GM12891 (cell line): ENCODE results near the gene PXK. TPM values are rescaled to one million over a fixed set of nuclear protein-coding genes. Genes with fewer than 3 reads are reported as not detected.
A peak's percentile ranks its signal among the peaks of the same experiment; 100 is the strongest.
"Not testable (repeated sequence)": the region's sequence is repeated elsewhere in the genome, so short reads cannot be mapped to it uniquely, and the experiment has no call there.

Source experiments
- DNase-seq: peaks from one replicate; pipeline ENCODE4 v3.0.0; 2011; ENCODE audit warnings: low spot score; ENCODE audit not compliant: insufficient read length
- FAIRE-seq: peaks from 2 replicates; lab custom pipeline; 2011; peaks lifted over from hg19 to GRCh38; lab: Jason Lieb, UNC
- PAX5 ChIP-seq: IDR thresholded peaks from 2 replicates; pipeline ENCODE4 v1.6.1; 2011; ENCODE audit warnings: low read length, moderate library complexity, mild to moderate bottlenecking; ENCODE audit not compliant: insufficient read depth, severe bottlenecking
- POLR2A ChIP-seq: IDR thresholded peaks from 2 replicates; pipeline ENCODE4 v1.6.1; 2011; ENCODE audit warnings: low read depth, low read length, control low read depth
- POLR2AphosphoS5 ChIP-seq: IDR thresholded peaks from 2 replicates; pipeline ENCODE4 v1.6.1; 2011; ENCODE audit warnings: low read depth, low read length, control low read depth
- POU2F2 ChIP-seq: IDR thresholded peaks from 2 replicates; pipeline ENCODE4 v1.6.1; 2011; ENCODE audit warnings: low read depth, mild to moderate bottlenecking, control low read depth, low read length, moderate library complexity
- SPI1 ChIP-seq: IDR thresholded peaks from 2 replicates; pipeline ENCODE4 v1.6.1; 2011; ENCODE audit warnings: low read depth, low read length, control low read depth
- TAF1 ChIP-seq: IDR thresholded peaks from 2 replicates; pipeline ENCODE4 v1.6.1; 2011; ENCODE audit warnings: low read depth, low read length, control low read depth
- polyA plus RNA-seq: library from polyadenylated mRNA; unstranded; fragments of >200 nt; gene quantifications from one replicate; pipeline ENCODE4 v1.2.1, GENCODE V29; 2012; ENCODE audit warnings: low read depth, missing spikeins, inconsistent platforms; ENCODE audit not compliant: missing spikeins

PXK gene
- polyA plus RNA-seq, result 9.5 TPM

GRCh38 chr3:58332575-58333188 is at the start of gene PXK:
PXK (plus strand) TSS chr3:58332892; CDS start chr3:58332989, 97 bp downstream.
- TF ChIP-seq POLR2AphosphoS5 (no peak), SPI1 (no peak), PAX5 (peak; percentile 66), TAF1 (no peak)
- FAIRE-seq (peak; percentile 85), DNase-seq (peak; percentile 64)

- FAIRE-seq (no peak), DNase-seq (no peak)
- TF ChIP-seq TAF1 (no peak), PAX5 (no peak), POU2F2 (no peak), SPI1 (no peak), POLR2A (no peak), POLR2AphosphoS5 (no peak)
Observed at GRCh38 chr3:58285334-58285733, 47.4 kb upstream of the PXK start.

- TF ChIP-seq POU2F2, result no peak
- DNase-seq (no peak), FAIRE-seq (no peak)
Observed at GRCh38 chr3:58287354-58287753, 45.3 kb upstream of the PXK start.

- no peak for FAIRE-seq
- TF ChIP-seq POU2F2 (no peak), POLR2A (no peak), TAF1 (no peak), SPI1 (no peak), POLR2AphosphoS5 (no peak), PAX5 (no peak)
- no peak for DNase-seq
Observed at GRCh38 chr3:58288011-58288728, 44.5 kb upstream of the PXK start.

- DNase-seq, FAIRE-seq: not testable (repeated sequence)
Observed at GRCh38 chr3:58288964-58289613, 43.6 kb upstream of the PXK start.

GRCh38 chr3:58290446-58290845 is 42.2 kb upstream of the PXK start:
- not testable (repeated sequence) for DNase-seq, FAIRE-seq

- TF ChIP-seq PAX5 (no peak), SPI1 (no peak), POLR2A (no peak), TAF1 (no peak), POLR2AphosphoS5 (no peak), POU2F2 (no peak)
- DNase-seq, result no peak
- FAIRE-seq, result no peak
Observed at GRCh38 chr3:58291671-58292338, 40.9 kb upstream of the PXK start.

GRCh38 chr3:58292866-58293265 is 39.8 kb upstream of the PXK start:
- no peak for FAIRE-seq
- no peak for DNase-seq
- no peak for TF ChIP-seq TAF1
- no peak for TF ChIP-seq POLR2AphosphoS5
- no peak for TF ChIP-seq POU2F2
- no peak for TF ChIP-seq POLR2A
- no peak for TF ChIP-seq PAX5
- no peak for TF ChIP-seq SPI1

GRCh38 chr3:58293516-58293915 is 39.2 kb upstream of the PXK start:
- TF ChIP-seq POLR2AphosphoS5 (no peak), POU2F2 (no peak), POLR2A (no peak), SPI1 (no peak), PAX5 (no peak), TAF1 (no peak)
- DNase-seq (no peak), FAIRE-seq (no peak)

GRCh38 chr3:58296269-58296668 is 36.4 kb upstream of the PXK start:
- TF ChIP-seq POU2F2, result no peak
- TF ChIP-seq TAF1, result no peak
- no peak for TF ChIP-seq PAX5
- no peak for TF ChIP-seq POLR2A
- no peak for TF ChIP-seq SPI1
- no peak for TF ChIP-seq POLR2AphosphoS5
- FAIRE-seq, result no peak
- DNase-seq, result no peak
